IMR-90 (cell line): ENCODE data around the gene ITGB1. TPM values are rescaled to one million over a fixed set of nuclear protein-coding genes. Genes with fewer than 3 reads are reported as not detected.

Source experiments
- ATAC-seq: fragments of 200-7000 bp; cut with Tn5 transposase; 2 replicates; pipeline ENCODE4 v1.9.1; 2020; ENCODE audit warnings: low read depth, mild to moderate bottlenecking, moderate library complexity
- BruUV-seq: library from RNA; stranded (reverse); fragments of 400-500 nt; replicated peaks from 2 replicates; lab custom pipeline; 2021; lab: Mats Ljungman, UMichigan
- CTCF ChIA-PET: fragments of 300-600 bp; formaldehyde crosslinking; extraction: SDS; loops from one replicate; lab custom pipeline; 2021; ENCODE audit warnings: antibody characterized with exemption; lab: Yijun Ruan, JAX
- POLR2A ChIA-PET: fragments of 300-600 bp; sonication (Branson Sonifier 250); formaldehyde crosslinking; loops from one replicate; lab custom pipeline; 2022; ENCODE audit warnings: antibody characterized with exemption; ENCODE audit not compliant: unreplicated experiment; lab: Charles Lee
- DNase-seq: peaks from one replicate; pipeline ENCODE4 v3.0.0; 2013
- H2AFZ ChIP-seq: replicated peaks from 2 replicates; pipeline ENCODE3; 2013; ENCODE audit warnings: low read length, mild to moderate bottlenecking; ENCODE audit not compliant: poor library complexity
- H2AK5ac ChIP-seq: 2 replicates; pipeline ENCODE4 v1.6.1; 2013; ENCODE audit warnings: low read depth, low read length, inconsistent platforms
- H2AK9ac ChIP-seq: replicated peaks from 2 replicates; pipeline ENCODE3; 2013; ENCODE audit warnings: mild to moderate bottlenecking, low read depth, low read length, moderate library complexity; ENCODE audit not compliant: poor library complexity
- H2BK120ac ChIP-seq: 2 replicates; pipeline ENCODE4 v1.6.1; 2013; ENCODE audit warnings: low read depth, low read length, inconsistent platforms
- H2BK15ac ChIP-seq: 3 replicates; pipeline ENCODE4 v1.6.1; 2013; ENCODE audit warnings: low read depth, low read length, inconsistent platforms
- H2BK20ac ChIP-seq: 2 replicates; pipeline ENCODE4 v1.6.1; 2013; ENCODE audit warnings: low read depth, mild to moderate bottlenecking, inconsistent platforms, low read length, moderate library complexity
- H2BK5ac ChIP-seq: 2 replicates; pipeline ENCODE4 v1.6.1; 2013; ENCODE audit warnings: mild to moderate bottlenecking, low read depth, low read length, inconsistent platforms; ENCODE audit not compliant: poor library complexity, severe bottlenecking
- H3K14ac ChIP-seq: replicated peaks from 2 replicates; pipeline ENCODE4 v1.6.1; 2013; ENCODE audit warnings: low read depth, low read length, inconsistent platforms
- H3K18ac ChIP-seq: 2 replicates; pipeline ENCODE4 v1.6.1; 2013; ENCODE audit warnings: low read depth, low read length, control low read depth
- H3K23ac ChIP-seq: 2 replicates; pipeline ENCODE4 v1.6.1; 2013; ENCODE audit warnings: low read depth, low read length, inconsistent platforms
- H3K27ac ChIP-seq: 2 replicates; pipeline ENCODE4 v1.5.1; 2013; ENCODE audit warnings: mild to moderate bottlenecking, control low read depth, low read length; ENCODE audit not compliant: insufficient read depth
- H3K27me3 ChIP-seq: 2 replicates; pipeline ENCODE4 v1.6.1; 2013; ENCODE audit warnings: low read length; ENCODE audit not compliant: control insufficient read depth, insufficient read depth
- H3K36me3 ChIP-seq: 2 replicates; pipeline ENCODE4 v1.6.1; 2013; ENCODE audit warnings: low read length, mixed read lengths; ENCODE audit not compliant: control insufficient read depth, insufficient read depth
- H3K4ac ChIP-seq: 2 replicates; pipeline ENCODE4 v1.6.1; 2013; ENCODE audit warnings: low read depth, low read length, inconsistent platforms
- H3K4me1 ChIP-seq: 2 replicates; pipeline ENCODE4 v1.6.1; 2013; ENCODE audit warnings: low read length, mixed read lengths; ENCODE audit not compliant: control insufficient read depth, insufficient read depth
- H3K4me2 ChIP-seq: 2 replicates; pipeline ENCODE4 v1.6.1; 2013; ENCODE audit warnings: low read depth, mild to moderate bottlenecking, control low read depth, low read length, moderate library complexity
- H3K4me3 ChIP-seq: 2 replicates; pipeline ENCODE4 v1.5.1; 2013; ENCODE audit warnings: low read depth, mild to moderate bottlenecking, control low read depth, low read length, moderate library complexity; ENCODE audit not compliant: insufficient read depth
- H3K56ac ChIP-seq: 2 replicates; pipeline ENCODE4 v1.6.1; 2013; ENCODE audit warnings: low read length, inconsistent platforms; ENCODE audit not compliant: insufficient read depth; ENCODE audit errors: extremely low read depth
- H3K79me1 ChIP-seq, 2 experiments: 2 replicates each; pipeline ENCODE4 v1.6.1; 2013; ENCODE audit warnings: low read length in 2 of 2, inconsistent platforms in 1 of 2, low read depth in 1 of 2
- H3K9ac ChIP-seq: 2 replicates; pipeline ENCODE4 v1.6.1; 2013; ENCODE audit warnings: low read depth, low read length, control low read depth
- H3K9me1 ChIP-seq: 2 replicates; pipeline ENCODE4 v1.6.1; 2013; ENCODE audit warnings: low read length, inconsistent platforms; ENCODE audit not compliant: insufficient read depth
- H3K9me3 ChIP-seq: 2 replicates; pipeline ENCODE4 v1.6.1; 2013; ENCODE audit warnings: low read length; ENCODE audit not compliant: control insufficient read depth, insufficient read depth
- H4K20me1 ChIP-seq: 2 replicates; pipeline ENCODE4 v1.6.1; 2013; ENCODE audit warnings: low read length, inconsistent platforms; ENCODE audit not compliant: insufficient read depth
- H4K5ac ChIP-seq: 2 replicates; pipeline ENCODE4 v1.6.1; 2013; ENCODE audit warnings: mild to moderate bottlenecking, low read depth, low read length, control low read depth
- H4K8ac ChIP-seq, 2 experiments: 2 replicates each; pipeline ENCODE4 v1.6.1; 2013; ENCODE audit warnings: low read depth in 2 of 2, low read length in 2 of 2, control low read depth in 1 of 2, inconsistent platforms in 1 of 2
- H4K91ac ChIP-seq: 2 replicates; pipeline ENCODE4 v1.6.1; 2013; ENCODE audit warnings: low read depth, low read length, inconsistent platforms; ENCODE audit not compliant: insufficient read depth
- CEBPB ChIP-seq: IDR thresholded peaks from 2 replicates; pipeline ENCODE4 v1.6.1; 2012; ENCODE audit warnings: low read depth, low read length, improper control_type of control experiment
- CTCF ChIP-seq: conservative IDR thresholded peaks from 2 replicates; pipeline ENCODE4 v1.5.1; 2012; ENCODE audit warnings: mild to moderate bottlenecking, low read depth, low read length, improper control_type of control experiment
- ELK1 ChIP-seq: fragments of 150-350 bp; IDR thresholded peaks from 2 replicates; pipeline ENCODE4 v1.6.1; 2016; ENCODE audit warnings: low read depth, mild to moderate bottlenecking, low read length, moderate library complexity, borderline replicate concordance
- MAFK ChIP-seq: IDR thresholded peaks from 2 replicates; pipeline ENCODE4 v1.6.1; 2012; ENCODE audit warnings: low read depth, low read length, improper control_type of control experiment
- MXI1 ChIP-seq: IDR thresholded peaks from 2 replicates; pipeline ENCODE4 v1.6.1; 2012; ENCODE audit warnings: low read depth, mild to moderate bottlenecking, low read length, moderate library complexity, borderline replicate concordance
- dilution Hi-C: fragments of 300-500 bp; cut with HindIII; formaldehyde crosslinking; loops from one replicate; pipeline ENCODE4 v1.14.3; 2018; ENCODE audit warnings: low sequenced_read_pairs; ENCODE audit not compliant: unreplicated experiment
- in situ Hi-C: fragments of 300-500 bp; cut with MboI; formaldehyde crosslinking; loops from 3 replicates; pipeline ENCODE4 v1.14.3; 2019; ENCODE audit warnings: low sequenced_read_pairs, inconsistent platforms, mixed read lengths
- intact Hi-C: fragments of 100-400 bp; cut with micrococcal nuclease; formaldehyde crosslinking; loops from 2 replicates; pipeline ENCODE4 v1.10.0; 2022
- polyA plus RNA-seq, 3 experiments: library from polyadenylated mRNA; depleted of rRNA; stranded (reverse); fragments of >200 nt; gene quantifications; 2 replicates each; pipeline ENCODE4 v1.2.3, GENCODE V29; 2012; ENCODE audit warnings: low replicate concordance in 1 of 3
- total RNA-seq: library from RNA; depleted of rRNA; stranded (reverse); fragments of >200 nt; gene quantifications from 2 replicates; pipeline ENCODE4 v1.2.3, GENCODE V29; 2012

ITGB1 gene
- total and polyA plus RNA-seq, 2 of the 4 experiments (the other 2 are of a cell fraction): 1,331 to 2,066 TPM

- Histone ChIP-seq H3K23ac (no peak overlapping the region), H4K91ac (no peak overlapping the region), H3K27ac (no peak overlapping the region), H3K27me3 (no peaks in the 10 kb centered on the region), H2BK5ac (no peak overlapping the region), H2AK5ac (no peak overlapping the region), H3K9ac (no peak overlapping the region), H2BK120ac (no peak overlapping the region), H3K4me3 (no peak overlapping the region), H3K36me3 (no peaks in the 10 kb centered on the region), H3K4me2 (no peak overlapping the region), H3K79me1 (no peaks in the 10 kb centered on the region), H2AK9ac (no peak overlapping the region), H3K4ac (no peak overlapping the region), H2BK20ac (no peak overlapping the region), H2BK15ac (no peak overlapping the region), H3K14ac (no peak overlapping the region), H3K9me3 (no peaks in the 10 kb centered on the region), H4K20me1 (no peaks in the 10 kb centered on the region), H3K9me1 (no peaks in the 10 kb centered on the region), H2AFZ (no peak overlapping the region), H4K8ac (no peak overlapping the region), H3K4me1 (no peaks in the 10 kb centered on the region), H4K5ac (no peak overlapping the region), H3K56ac (no peak overlapping the region), H3K18ac (no peak overlapping the region)
- dilution Hi-C loops (no loop called here), in situ Hi-C loops (no loop called here), intact Hi-C loops (no loop called here)
- no peak for TF ChIP-seq CEBPB
- TF ChIP-seq CTCF: no peak
- no peak for TF ChIP-seq MXI1
- no peak for TF ChIP-seq MAFK
- no peak for TF ChIP-seq ELK1
- CTCF ChIA-PET: no interaction called here
- no peak for DNase-seq
- no TSS peak for BruUV-seq
- no peak for ATAC-seq
- POLR2A ChIA-PET: no interaction called here
These were observed 79.4 kb downstream of the ITGB1 start for GRCh38 chr10:32878646-32879045.
